NCI-H2196 (cell line): ENCODE data around the gene STK39.

Experiments used
- DNase-seq: peaks from one replicate; lab custom pipeline; 2025; ENCODE audit not compliant: unreplicated experiment; lab: John Stamatoyannopoulos, UW

The STK39 gene

DNA sequence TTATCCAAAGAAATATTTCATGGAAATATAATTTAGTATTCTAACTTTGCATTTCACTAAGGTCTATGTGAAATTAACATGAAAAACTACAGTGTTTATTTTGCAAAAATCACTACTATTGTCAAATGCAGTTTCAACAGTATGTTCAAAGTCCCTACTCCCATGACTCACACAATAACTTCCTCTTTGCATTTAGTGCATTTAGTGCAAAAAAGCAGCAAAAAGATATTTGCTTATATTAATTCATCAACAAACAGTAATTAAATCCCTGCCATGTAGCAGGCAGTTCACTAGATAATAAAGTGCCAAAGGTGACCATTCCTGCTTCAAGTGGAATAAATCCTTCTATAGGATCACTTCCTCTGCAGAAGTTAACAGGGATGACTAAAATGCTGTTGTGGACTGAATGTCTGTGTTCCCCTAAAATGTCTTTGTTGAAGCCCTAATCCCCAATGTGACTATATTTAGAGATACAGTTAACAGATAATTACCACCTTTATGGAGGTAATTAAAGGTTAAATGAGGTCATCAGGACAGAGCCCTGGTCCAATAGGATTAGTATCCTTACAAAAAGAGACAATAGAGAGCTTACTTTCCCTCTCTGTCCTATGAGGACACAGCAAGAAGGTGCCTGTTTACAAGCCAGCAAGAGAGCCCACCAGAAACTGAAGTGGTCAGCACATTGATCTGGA lies 61.7 kb downstream of the STK39 start:
- DNase-seq: no peak

DNA sequence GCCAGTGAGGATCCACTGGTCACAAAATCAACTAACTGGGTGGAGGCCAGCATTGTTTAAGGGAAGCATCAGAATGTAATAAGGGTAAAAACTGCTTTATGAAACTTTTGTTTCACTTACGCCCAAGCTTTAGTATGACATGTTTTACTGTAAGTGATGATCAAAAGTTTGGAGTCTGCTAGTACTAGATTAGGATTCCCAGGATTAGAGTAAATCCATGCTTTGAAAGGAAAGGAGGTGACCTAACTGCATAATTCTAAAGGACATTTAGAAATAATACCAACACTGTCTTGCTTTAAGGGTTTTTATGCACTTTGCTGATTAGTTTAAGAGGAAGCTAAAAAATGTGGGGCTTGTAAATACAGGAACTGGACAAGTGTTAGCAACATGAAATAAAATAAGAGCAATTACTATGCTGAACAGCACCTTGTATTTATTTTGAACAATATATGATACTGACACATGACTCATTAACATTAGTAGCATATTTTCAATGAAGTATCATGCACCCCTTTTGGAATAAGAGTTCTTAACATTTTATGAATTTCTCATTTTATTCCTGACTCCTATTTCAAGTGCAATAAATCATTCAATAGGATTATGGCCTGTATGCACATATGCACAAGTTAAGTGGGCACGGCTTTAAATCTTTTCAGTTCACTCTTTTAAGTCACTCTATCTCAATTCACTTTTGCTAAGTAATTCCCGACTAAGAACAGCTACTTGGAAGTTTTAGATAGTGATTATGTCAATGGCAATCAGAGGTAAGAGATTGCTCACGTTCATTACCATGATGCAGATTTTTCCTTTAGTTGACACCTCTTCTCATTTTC lies 62.5 kb downstream of the STK39 start:
- DNase-seq: no peak

DNA sequence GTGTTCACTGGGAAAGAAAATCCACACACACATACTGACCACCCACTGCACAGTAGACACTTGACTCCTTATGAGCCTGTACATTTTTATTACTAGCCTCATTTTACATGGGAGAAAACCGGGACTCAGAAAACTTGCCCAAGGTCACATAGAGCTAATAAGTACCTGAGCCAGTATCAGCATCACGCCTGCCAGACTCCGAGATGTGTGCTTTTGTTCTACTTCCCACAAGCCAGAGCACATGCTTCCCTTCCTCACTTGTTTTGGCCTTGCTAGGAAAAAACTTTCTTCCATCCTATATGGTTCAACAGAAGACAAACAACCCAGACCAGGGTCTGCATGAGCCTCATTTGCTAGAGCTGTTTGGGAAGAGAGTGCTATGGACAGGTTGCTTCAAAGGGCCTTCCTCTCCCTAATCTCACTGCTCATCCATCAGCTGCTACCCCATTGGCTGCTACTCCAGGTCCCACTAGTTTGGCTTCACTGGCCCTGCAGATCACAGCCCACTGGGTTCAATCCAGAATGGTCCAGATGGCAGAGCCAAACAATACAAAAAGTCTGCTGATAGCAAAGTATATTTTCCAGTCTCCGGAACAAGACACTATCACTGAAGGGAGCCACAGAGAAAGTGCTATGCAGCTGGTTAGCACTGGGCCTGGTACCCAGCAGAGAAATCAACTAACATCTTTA lies 63.9 kb downstream of the STK39 start:
- DNase-seq: no peak

DNA sequence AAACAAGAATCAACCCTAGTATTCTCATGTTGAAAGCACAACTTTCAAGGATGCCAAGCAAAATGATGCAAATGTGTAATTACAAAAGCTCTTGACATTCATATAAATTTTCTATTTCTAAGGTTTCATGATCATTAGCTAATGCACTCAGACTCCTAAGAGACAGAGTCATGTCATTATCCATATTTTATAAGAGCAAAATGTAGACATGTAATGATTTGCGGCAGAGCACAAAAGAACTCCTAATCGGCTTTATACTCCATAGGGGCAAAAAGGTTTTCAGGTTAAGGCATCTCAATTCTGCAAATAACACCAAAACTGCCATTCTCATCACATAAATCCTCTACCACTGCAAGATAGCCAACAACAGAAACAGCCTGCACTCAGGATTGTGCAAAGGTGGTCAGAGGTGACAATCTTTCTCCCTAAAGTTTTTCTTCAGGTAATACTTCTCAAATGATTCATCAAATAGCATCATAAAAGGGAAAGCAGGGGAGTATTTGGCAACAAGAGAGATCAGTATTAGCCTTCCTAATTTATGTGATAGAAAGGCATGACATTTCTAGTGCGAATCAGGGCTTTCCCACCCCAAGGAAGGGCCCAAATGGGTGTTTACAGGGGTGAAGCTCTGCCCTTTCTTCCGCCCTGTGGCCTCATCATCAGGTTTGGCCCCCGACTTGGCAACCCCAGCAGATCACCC lies 64.7 kb downstream of the STK39 start:
- DNase-seq: no peak

DNA sequence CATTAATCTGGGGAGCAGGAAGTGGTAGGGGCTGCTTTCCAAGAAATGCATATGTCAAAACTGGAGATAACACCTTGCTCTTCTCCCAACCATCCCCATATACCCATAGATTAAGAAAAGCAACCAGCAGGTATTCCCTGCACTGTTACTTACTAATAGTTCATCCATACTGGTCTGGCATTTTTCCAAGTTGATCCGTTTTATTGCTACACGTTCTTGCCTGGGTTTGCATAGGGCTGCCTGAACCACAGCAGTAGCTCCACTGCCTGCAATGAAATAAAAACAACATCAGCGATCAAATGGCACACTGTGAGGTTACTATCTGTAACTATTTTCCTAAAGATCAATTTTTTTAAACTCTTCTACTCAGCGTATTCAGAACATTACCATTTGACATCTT lies 65.6 kb downstream of the STK39 start:
- DNase-seq: peak; percentile 13

DNA sequence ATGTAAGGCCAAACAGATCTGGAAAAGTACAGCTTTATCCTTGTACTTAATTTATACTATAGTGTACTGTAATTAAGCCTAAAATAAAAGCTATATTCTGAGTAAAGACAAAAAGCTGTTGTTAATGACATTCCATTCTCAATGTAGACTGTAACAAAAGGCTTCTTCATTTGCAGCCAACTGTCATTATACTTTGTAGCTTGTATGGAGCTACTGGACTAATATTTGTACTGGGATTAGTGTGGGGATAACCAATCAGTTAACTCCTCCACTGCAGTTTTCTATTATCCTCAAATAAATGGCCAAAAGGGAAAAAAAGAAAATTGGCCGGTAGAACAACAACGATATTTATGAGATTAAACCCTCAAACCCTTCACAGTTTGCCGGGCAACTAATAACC lies 66.5 kb downstream of the STK39 start:
- DNase-seq: no peak

DNA sequence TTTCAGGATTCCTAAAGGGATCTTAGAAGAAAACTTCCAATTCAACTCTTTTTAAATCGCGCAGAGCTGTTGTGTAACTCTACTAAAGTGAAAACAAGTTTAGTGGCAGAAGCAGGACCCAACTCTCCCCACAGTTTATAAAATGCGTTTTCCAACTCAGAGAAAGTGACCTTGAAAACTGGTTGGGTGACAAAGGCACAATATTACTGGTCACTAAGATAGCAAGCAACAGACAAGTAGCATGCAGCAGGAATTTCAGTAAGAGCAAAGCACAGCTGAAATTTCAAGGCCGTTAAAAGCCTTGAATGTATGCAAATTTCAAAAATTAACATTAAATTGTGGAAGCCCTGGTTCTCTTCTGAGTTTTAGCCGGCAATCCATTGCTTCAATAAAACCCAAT lies 66.9 kb downstream of the STK39 start:
- DNase-seq: no peak

DNA sequence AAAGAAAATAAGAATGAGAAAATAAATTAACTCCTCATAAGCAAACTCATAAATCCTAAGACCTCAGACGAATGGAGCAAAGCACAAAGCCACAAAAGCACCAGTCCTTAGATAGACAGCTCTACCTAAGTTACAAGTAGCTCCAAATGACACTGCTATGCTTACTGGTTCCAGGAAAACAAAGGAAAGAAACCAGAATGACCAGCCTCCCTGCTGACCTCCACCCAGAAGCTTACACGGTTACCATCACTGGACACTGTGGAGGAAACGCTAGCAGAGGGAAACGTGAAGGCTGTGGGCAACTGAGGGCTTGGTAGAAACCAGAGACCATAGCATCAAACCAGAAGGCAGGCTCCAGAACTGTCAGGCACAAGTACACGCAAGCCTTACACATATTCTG lies 67.8 kb downstream of the STK39 start:
- no peak for DNase-seq

DNA sequence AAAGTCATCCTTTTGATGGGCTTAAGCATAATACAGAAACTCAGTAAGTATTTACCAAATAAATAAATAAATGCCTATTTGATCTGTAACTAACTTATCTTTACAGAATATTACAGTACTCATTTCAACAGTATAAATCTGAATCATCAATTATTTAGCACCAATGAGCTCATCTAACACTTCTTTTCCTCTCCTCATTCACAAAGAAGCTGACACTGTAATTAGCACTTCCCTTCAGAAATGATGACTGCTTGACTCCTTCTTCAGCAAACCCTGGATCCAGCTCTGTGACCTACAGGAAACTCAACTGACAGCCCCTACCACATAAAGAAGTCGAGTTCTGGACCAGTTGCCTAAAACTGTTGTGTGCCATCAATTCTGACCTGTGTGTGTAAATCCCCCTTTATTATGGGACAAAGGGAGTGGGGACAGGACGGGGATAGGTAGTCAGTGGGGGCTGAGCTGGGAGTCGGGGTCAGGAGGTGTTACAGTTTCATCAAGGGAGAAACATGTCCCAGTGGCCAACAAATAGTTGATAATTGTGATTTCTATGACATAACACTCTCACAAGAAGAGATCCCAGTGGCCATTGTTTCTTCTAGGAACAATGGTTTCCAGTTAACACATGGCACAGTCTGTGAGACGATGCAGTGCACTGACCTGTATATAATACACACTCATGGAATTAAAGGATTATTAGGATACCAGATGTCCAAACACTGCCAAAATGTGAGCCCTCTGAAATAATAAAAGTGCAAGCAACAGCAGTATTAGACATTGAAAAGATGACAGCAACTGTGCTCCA lies 68.7 kb downstream of the STK39 start:
- DNase-seq: no peak

DNA sequence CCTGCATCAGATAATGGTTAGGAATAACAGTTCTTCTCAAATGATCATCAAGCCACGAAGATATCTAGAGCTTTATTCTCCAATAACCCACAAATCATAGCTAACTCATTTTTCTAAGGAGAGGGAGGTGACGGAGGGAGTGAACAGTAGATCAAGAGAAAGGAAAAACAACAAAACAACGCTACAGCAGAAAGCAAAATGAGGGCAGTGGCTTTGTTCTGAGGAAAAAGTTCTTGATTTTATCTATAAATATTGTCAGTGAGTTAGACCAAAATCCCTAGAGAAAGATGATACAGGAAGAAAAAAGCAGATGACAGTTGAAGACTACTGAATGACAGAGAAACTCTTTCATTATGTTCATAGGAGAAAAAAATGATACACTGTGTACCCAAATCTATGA lies 71.0 kb downstream of the STK39 start:
- no peak for DNase-seq

DNA sequence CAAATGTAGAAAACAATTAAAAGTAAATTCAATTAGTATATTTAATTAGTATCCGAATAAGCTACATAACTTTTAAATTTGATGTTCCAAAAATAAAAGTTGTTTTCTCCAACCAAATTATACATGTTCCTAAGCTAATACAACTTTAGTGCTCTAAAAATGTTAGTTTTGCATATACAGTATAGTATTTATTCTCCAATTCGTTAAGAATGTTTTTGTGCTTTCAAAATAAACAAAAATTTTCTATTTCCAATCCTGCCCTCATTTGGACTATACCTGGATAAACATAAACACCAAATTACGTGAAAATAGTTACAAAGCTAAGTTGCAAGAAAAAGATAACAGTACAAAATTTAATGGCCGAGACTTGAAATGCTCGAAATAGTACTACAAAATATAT lies 71.9 kb downstream of the STK39 start:
- no peak for DNase-seq

DNA sequence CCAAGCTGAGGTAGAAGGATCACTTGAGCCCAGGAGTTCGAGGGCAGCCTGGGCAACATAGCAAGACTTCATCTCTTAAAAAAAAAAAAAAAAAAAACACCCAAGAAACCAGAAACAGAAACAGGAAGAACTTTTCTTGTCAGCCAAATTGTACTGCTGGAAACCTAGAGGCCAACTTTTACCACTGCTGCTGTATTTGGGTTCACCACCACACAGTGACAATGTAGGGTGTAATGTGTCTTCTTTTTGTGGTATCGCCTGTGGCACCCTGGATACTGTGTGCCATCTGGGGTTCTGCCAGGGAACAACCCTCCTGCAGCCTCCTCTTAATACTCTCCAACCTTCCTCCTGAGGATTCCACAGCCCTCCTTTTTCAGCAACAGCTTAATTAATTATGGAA lies 72.6 kb downstream of the STK39 start:
- no peak for DNase-seq

DNA sequence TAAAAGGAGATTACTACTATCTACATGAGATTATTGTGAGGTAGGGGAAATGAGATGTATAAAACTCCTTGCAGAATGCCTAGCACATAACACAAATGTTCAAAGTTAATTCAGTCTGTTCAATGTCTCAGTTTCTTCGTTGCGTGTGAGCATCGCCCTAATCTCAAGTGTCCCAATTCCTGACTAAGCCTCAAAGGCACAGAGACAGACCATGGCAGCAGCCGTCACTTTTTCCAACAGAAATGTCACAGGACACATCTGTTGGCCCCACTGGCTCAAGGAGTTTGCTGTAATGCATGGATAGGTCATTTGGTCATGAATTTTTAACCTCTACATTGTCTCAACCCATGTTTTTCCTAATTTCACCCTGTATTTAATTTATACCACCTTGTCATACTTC lies 75.3 kb downstream of the STK39 start:
- DNase-seq: no peak

DNA sequence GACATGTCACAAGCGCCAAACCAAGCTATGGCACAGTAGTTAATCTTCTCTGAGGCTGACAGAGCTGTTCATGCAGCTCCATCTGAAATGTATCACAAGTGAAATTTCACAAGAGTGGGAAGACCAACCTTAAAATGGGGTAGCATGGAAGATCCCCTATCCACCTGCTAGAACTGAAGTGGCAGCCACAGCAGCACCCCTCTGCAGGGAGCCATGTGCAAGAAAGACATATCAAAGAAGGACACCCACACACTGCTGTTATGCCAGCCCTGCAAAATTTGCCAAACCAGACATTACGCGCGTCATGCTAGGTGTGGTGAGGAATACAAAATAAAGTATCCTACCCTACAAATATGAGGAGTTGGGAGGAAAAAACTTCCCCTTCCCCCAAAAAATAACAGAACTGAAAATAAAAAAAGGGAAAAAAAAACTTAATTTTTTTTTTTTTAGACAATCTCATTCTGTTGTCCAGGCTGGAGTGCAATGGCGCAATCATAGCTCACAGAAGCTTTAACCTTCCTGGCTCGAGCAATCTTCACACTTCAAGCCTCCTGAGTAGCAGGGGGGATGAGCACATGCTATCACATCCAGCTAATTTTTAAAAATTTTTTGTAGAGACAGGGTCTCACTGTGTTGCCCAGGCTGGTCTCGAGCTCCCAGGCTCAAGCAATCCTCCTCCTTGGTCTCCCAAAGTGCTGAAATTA lies 76.2 kb downstream of the STK39 start:
- no peak for DNase-seq

DNA sequence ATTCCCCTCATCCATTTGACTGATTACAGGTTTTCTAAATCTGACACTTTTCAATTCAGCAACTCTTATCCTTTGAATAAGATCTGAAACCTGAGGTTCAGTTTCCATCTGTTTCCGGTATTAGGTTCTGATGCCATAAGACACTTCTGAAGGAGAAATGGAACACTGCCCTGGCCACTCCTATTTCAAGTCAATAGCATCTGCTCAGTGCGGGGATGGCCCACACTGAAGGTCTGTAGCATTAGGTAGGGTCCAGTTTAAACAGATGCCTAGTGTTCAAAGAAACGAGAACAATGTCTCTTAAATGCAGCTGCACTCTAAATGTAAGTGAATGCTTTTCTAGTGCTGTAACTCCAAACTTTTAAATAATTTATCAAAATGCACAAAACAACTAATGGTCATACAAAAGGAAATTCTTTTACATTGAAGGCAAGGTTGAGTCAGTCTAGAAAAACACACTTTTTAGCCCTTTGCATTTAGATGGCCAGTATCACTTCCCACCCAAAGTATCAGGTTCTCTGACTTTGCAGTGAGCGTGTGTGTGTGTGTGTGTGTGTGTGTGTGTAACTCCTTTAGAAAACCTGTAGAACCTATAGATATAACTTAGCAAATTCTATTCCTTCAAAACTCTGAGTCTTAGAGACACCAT lies 78.2 kb downstream of the STK39 start:
- no peak for DNase-seq

DNA sequence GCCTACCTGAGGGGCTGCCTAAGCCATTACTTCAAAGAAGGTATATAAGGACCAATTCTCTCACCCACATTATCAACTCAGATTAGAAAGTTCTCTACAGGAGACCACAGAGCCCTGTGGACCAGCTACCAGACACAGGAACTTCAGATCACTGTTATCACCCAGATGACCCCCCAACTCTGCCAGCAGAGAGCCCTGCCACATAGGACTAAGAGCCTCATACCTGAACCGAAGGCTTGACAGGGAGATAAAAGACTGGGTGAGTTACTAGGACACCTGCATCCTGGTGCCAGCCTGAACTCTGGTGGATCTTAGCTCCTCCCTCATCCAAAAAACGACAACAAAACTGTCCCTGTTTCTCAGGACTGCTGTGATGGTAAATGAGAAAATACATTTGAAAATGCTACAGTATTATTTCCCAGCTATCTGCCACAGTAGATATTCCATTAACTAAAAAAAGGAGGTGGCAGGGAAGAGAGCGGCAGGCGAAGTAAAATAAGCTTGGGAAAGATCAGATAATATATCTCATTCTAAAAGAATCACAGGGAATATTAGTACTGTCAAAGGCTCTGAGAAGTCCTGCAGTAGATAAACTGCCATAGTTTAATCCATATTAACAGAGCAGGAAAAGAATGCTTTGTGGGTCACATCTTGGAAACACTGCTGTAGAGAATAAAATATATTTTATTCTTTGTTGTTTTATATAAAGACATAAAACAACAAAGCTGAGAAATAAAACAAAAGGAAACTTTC lies 79.7 kb downstream of the STK39 start:
- DNase-seq: no peak

DNA sequence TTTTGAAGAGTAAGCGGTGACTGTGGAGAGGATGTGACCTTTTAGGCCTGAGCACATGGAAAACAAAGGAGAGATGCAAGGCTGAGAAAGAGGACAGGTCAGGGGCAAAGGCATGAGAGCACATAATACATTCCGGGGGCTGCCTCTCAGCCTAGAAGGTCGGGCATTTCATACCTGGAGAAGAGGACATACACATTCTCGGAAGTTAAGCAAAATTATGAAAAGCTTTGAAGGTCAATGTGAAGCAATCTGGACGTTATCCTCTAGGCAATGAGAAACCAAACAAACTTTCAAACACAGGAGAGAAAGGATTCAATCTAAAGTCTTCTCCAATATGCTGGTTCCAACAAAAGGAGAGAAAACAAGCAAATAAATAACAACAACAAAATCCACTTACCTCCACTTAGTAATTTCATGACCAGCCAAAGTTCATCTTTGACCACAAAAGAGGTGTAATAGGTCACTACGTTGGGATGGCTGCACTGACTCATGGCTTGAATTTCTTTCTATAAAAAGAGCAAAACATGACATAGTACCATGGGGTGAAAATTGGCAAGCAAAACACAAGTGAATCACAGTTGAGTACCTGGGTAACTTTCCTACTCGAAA lies 80.4 kb downstream of the STK39 start:
- no peak for DNase-seq
